Muscle of back (tissue), 13 donors: ENCODE measurements around the gene ZNF814. TPM values are rescaled to one million over a fixed set of nuclear protein-coding genes. Genes with fewer than 3 reads are reported as not detected.
A peak's percentile ranks its signal among the peaks of the same experiment; 100 is the strongest.
"Not testable (repeated sequence)": the region's sequence is repeated elsewhere in the genome, so short reads cannot be mapped to it uniquely, and the experiment has no call there.

Experiments
- DNase-seq, 3 donors: peaks; one replicate each; pipeline versions ENCODE4 v3.0.0 to v3.0.0-alpha.2; 2013
- long read RNA-seq, 9 donors: transcript quantifications; one replicate each; lab custom pipeline, GENCODE V29; 2026
- polyA plus RNA-seq, 10 donors: library from polyadenylated mRNA; unstranded; fragments of 120-200 nt; gene quantifications; one replicate each; pipeline ENCODE4 v1.2.1, GENCODE V29; 2013; ENCODE audit not compliant: insufficient read length in 10 of 10

Gene ZNF814
- polyA plus RNA-seq = 10 to 100 TPM; 13.7 to 34.6 (median 24.3) TPM
- long read RNA-seq, donor 1, transcript ZNF814-202 (1 exons, 2,277 nt) = major isoform, 5 of 9 reads
- long read RNA-seq, donor 1, partial matches to known transcripts = 0 of 9 reads
- long read RNA-seq, donor 1, other reads (novel, unspliced or antisense) = 0 of 9 reads
- long read RNA-seq, donor 2, transcript ZNF814-202 (1 exons, 2,277 nt) = major isoform, 5 of 8 reads
- long read RNA-seq, donor 2, partial matches to known transcripts = 0 of 8 reads
- long read RNA-seq, donor 2, other reads (novel, unspliced or antisense) = 0 of 8 reads
- long read RNA-seq, donor 3 = 0 reads
- long read RNA-seq, donor 4, partial matches to known transcripts = 0 of 7 reads
- long read RNA-seq, donor 4, other reads (novel, unspliced or antisense) = 0 of 7 reads
- long read RNA-seq, donor 5, transcript ZNF814-202 (1 exons, 2,277 nt) = major isoform, 7 of 14 reads
- long read RNA-seq, donor 5, partial matches to known transcripts = 0 of 14 reads
- long read RNA-seq, donor 5, other reads (novel, unspliced or antisense) = 0 of 14 reads
- long read RNA-seq, donor 6, transcript ZNF814-202 (1 exons, 2,277 nt) = major isoform, 6 of 14 reads
- long read RNA-seq, donor 6, partial matches to known transcripts = 0 of 14 reads
- long read RNA-seq, donor 6, other reads (novel, unspliced or antisense) = 0 of 14 reads
- long read RNA-seq, donor 7, transcript ZNF814-202 (1 exons, 2,277 nt) = major isoform, 7 of 11 reads
- long read RNA-seq, donor 7, partial matches to known transcripts = 0 of 11 reads
- long read RNA-seq, donor 7, other reads (novel, unspliced or antisense) = 0 of 11 reads
- long read RNA-seq, donor 8, partial matches to known transcripts = 0 of 8 reads
- long read RNA-seq, donor 8, other reads (novel, unspliced or antisense) = 0 of 8 reads
- long read RNA-seq, donor 9, partial matches to known transcripts = 0 of 1 reads
- long read RNA-seq, donor 9, other reads (novel, unspliced or antisense) = 0 of 1 reads

DNA sequence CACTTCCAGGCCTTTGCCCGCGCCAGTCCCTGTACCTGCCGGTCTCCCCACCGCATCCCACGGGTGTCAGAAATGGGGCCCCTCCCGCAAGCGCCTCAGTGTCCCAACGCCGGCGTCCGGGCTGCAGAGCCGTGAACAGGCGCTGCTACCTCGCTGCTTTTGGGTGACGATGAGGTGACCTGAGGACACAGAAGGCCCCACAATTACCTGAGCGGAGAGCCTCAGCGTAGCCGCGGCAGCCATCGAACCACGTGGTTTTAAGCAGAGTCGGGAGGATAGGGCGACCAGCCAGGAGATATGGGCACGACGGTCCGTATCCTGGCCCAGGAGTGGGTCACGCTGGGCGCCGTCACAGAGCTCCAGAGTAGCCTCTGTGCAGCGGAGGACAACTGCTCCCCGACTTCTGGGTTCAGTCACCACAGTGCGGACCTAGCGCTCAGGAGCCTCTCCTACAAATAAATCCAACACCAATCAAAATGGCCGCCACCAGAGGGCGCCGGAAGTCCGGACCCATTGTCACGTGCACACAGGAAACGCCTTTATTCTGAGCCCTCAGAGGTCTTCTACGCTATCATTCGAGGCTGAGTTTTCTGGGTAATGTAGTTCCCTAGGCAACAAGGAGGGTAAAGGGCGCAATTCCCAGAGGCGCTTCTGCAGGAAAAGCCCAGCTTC is at the start of gene ZNF814:
TSS of gene ZNF814 (minus strand) at position 478 of the 672 bp plus-strand sequence. CDS start at position 243, 235 bp downstream.
- DNase-seq = peak; percentile 74 to 91 (median 76)

DNA sequence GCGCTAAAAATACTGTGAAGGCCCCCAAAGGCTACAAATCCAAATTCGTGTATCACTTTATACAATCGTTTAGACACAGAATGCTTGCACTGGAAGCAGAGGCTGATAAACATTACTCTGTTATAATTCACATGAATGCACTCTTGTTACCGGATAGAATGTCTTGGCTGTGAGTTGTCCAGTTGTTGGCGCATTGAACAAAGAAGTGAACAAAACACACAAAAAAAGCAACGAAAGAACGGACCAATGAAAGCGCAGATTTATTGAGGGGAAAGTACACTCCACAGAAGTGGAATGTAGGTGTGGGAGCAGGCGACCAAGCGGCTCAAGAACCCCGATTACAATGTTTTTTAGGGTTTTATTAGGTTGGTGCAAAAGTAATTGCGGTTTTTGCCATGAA is 46.9 kb upstream of the ZNF814 start:
- DNase-seq = no peak

DNA sequence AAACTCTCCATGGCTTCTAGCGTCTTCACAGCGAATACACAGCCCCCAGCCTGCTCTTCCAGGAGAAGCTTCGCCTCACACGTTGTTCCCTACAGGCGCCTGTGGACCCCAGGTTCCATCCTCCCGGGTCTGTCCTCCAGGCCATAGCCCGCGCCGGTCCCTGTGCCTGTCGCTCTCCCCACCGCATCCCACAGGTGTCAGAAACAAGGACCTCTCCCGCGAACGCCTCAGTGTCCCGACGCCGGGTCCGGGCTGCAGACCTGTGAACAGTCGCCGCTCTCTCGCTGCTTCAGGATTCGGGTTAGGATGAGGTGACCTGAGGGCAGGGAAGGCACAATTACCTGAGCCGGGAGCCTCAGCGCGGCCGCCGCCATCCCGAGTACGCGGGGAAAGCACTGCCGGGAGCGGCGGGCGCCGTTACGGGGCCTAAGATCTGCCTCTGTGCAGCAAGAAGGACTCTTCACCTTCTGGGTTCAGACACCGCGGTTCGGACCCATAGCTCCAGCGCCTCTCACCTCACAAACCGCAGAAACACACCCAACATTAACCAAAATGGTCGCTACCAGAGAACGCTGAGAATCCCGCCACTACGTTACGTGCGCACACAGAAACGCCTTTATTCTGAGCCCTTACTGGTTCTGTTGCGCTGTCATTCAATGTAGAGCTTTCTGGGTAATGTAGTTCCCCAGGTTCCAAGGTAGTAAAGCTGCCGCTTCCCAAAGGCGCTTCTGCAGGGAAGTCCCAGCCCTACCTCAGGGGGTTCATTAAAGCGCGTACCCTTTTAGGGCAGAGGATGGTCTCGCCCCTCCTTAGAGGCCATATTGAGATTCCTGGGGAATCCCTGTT is 46.2 kb upstream of the ZNF814 start, which contains the start of gene ZNF418:
TSS of gene ZNF418 (minus strand) at position 583 of the 846 bp plus-strand sequence. CDS start 1,580 bp downstream, outside the sequence.
- peak; percentile 84 to 90 (median 86) for DNase-seq

DNA sequence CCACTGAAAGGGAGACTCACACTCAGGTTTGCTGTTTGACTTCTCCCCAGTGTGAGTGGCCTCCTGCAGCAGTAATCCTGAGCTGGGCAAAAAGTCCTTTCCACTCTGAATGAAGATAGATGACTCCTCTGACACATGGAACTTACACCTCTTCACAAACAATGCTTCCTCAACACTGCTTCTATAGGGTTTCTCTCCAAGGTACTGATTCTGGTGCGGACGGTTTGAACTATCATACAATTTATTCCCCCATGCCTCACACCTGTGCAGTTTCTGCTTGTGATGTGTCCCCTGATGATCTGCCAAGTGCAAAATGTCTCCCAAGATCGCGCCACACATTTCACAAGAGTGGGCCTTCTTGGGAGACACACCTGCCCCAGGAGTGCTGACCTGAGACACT is 38.8 kb upstream of the ZNF814 start:
- no peak for DNase-seq

DNA sequence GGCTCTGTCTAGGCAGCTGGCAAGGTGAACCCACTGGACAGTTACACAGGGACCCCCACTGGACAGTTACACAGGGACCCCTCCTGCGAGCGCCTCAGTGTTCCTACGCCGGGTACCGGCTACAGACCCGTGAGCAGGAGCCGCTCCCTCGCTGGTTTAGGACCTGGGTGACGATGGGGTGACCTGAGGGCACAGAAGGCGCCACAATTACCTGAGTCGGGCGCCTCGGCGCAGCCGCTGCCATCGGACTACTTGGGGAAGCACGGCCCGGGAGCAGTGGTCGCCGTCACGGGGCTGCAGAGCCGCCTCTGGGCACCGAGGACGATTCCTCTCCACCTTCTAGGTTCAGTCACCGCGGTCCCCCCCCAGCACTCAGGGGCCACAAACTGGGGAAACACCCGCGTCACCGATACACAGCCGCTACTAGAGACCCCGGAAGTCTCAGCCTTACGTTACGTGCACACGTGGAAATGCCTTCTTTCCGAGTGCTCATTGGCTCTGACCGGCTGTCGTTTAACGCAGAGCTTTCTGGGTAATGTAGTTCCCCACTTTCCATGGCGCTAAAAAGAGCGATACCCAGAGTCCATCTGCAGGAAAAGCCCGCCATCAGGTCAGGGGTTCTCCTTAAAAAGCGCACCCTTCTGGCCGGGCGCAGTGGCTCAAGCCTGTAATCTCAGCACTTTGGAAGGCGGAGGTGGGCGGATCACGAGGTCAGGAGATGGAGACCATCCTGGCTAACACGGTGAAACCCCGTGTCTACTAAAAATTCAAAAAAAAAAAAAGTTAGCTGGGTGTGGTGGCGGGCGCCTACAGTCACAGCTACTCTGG is 27.5 kb upstream of the ZNF814 start, which contains the start of gene ZNF417:
TSS of gene ZNF417 (minus strand) at position 425 of the 828 bp plus-strand sequence. CDS start at position 244, 181 bp downstream.
- peak; percentile 94 to 97 (median 96) for DNase-seq

DNA sequence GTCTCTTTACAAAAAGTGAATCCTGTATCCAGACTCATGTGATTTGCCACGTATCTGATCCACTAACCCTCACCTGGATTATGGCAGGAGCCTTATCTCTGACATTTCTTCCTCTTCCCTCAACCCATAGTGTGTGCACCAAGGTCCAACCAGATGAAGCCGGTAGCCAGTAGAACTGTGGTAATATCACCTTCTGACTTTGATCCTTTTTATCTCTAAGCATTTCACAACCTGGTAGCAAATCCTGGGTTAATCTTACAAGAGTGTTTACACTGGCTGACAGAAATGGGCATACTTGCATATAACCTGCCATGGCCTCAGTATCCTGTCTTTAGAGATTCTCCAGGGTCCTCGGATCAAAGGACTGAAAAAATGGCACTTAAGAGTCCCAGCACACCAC is 25.7 kb upstream of the ZNF814 start:
- no peak for DNase-seq

DNA sequence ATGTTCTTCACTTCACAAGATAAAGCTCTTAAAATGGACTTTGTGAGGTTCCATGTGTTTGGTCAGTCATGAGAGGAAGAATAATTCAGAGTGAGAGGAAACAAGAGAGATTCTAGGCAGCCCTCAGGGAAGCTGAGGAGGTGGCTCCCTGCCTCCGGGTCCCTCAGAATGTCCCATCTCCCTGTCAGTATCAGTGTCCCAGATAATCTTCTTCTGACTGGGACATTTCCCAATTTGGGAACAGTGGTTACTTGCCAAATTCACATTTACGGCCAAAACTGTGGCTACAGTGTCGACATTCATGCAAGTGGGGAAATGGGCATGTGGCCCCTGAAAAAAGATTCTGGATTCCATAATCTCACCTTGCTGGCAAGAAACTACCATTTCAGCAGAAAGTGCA is 18.6 kb upstream of the ZNF814 start:
- no peak for DNase-seq

GRCh38 chr19:57905258-57905657 is 16.4 kb upstream of the ZNF814 start:
- DNase-seq = no peak

- no peak for DNase-seq
These were observed 14.9 kb upstream of the ZNF814 start for GRCh38 chr19:57903618-57904184.

GRCh38 chr19:57900311-57900710 is 11.5 kb upstream of the ZNF814 start:
- no peak for DNase-seq

DNA sequence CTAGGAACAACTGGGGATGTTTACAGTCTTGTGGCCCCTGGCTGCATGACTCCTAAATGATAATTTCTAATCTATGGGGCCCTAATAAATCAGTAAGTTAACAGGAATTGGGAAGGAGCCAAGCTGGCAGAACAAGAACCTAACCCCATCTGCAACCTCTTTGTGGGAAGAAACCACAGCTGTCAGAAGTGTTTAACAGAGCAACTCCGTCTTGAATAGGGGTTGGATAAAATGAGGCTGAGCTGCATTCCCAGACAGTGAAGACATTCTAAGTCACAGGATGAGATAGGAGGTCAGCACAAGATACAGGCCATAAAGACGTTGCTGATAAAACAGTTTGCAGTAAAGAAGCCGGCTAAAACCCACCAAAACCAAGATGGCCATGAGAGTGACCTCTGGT is 1.9 kb upstream of the ZNF814 start:
- DNase-seq = not testable (repeated sequence)

DNA sequence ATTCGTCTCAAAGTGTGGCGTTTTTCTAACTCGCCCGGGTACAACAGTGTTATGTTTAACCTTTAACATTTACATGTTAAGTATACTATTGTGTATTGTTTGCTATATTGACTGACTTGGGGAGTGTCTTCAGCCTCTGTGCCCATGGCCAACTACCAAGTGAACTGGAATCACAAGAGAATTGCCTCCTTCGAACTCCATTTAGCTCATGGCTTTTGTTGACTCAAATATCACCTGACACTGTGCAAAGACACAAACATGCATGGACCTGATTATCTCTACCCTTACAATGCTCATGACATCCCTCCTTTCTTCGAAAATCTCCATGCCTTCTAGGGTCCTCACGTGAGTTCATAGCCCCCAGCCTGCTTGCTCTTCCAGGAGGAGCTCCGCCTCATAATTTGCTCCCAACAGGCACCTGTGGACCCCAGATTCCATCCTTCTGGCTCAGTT is 704 bp downstream of the ZNF814 start:
- peak in 1 of 3 donors; percentile 42 for DNase-seq

DNA sequence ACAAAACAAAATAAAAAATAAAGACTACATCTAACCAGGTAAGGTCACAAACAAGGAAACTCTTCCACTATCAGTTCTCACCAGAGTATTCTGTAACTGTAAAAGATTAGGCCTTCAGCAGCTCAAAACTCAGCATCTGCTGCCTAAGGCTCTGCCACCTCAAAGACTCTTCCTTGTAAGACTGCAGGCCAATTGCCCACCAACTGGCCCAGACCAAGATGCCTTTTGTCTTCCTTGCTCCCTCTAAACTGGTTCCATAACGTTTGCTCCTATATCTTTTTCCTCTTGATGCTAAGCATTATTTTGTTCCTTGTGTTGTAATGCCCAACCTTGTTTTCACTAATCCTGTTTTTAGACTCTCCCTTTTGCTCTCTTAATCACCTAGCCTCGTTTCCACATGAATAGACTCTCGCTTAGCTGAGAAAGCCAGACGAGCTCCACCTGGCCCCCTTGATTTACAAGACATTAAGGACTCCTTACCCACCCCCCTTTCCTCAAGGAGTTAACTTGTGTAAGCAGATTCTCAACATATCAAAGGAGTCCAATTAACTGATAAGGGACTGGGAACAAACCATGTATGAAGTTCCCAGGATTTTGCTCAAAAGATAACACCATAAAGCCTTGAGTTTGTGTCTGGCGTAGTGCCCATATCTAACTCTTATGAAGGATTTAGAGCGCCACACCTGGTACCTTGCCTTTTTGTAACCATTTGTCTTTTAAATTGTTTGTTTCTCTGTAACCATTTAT is 1.5 kb downstream of the ZNF814 start:
- no peak for DNase-seq

DNA sequence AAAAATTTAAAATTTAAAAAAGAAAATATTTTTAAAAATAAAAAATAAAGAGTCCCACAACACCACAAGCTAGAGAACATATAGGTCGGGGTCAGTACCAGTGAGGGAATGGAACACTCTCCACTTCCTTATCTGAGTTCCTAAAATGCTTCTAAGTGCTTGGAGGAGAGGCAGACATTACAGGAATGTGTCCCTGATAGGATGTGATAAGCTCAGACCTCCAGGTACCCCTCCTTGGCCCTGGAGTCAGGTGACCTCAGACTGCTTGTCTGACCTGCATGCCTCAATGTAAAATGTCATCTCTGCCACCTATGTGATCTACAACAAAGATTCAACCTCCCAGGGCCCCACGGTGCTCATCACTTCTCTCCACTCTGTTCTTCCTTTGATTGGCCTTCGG is 2.8 kb downstream of the ZNF814 start:
- DNase-seq = no peak

- not testable (repeated sequence) for DNase-seq
These were observed 14.7 kb downstream of the ZNF814 start for GRCh38 chr19:57873883-57874799.

DNA sequence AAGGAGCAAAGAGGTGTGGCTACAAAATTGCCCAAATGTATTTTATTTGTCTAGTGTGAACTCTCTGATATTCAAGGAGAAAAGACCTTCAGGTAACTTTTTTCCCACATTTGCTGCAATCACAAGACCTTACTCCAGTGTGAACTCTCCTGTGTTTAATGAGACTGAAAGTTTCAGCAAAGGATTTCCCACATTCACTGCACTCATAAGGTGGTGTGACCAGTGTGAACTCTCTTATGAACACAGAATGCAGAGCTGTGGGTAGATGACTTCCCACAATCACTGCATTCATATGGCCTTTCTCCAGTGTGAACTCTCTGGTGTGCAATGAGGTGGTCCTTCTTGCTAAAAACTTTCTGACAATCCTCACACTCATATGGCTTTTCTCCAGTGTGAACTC is 16.4 kb downstream of the ZNF814 start:
- no peak for DNase-seq

- no peak for DNase-seq
These were observed 18.6 kb downstream of the ZNF814 start for GRCh38 chr19:57870225-57870624.
